GM23338 (cell line): ENCODE results near the gene MINDY4.

Experiments
- EZH2 ChIP-seq: fragments of 200-600 bp; sonication (generic); IDR thresholded peaks from one replicate; pipeline ENCODE4 v1.8.0; 2017; ENCODE audit warnings: antibody characterized with exemption, mild to moderate bottlenecking, low read depth; ENCODE audit not compliant: unreplicated experiment
- POLR2AphosphoS5 ChIP-seq: IDR thresholded peaks from 2 replicates; pipeline ENCODE4 v1.6.1; 2016; ENCODE audit warnings: antibody characterized with exemption, low read depth
- TF ChIP-seq, protein P1 (sequence below), 2 experiments: fragments of 200-600 bp in 1 of 2; sonication (generic) in 1 of 2; conservative IDR thresholded peaks; 2 replicates each; pipeline versions ENCODE4 v1.5.1 to v1.6.1; 2016 to 2017; ENCODE audit warnings: antibody characterized with exemption in 2 of 2, low read depth in 2 of 2, mild to moderate bottlenecking in 2 of 2, moderate library complexity in 1 of 2
- TF ChIP-seq, protein P2 (sequence below): IDR thresholded peaks from one replicate; pipeline ENCODE4 v1.6.1; 2018; ENCODE audit warnings: antibody characterized with exemption; ENCODE audit not compliant: unreplicated experiment

DNA sequence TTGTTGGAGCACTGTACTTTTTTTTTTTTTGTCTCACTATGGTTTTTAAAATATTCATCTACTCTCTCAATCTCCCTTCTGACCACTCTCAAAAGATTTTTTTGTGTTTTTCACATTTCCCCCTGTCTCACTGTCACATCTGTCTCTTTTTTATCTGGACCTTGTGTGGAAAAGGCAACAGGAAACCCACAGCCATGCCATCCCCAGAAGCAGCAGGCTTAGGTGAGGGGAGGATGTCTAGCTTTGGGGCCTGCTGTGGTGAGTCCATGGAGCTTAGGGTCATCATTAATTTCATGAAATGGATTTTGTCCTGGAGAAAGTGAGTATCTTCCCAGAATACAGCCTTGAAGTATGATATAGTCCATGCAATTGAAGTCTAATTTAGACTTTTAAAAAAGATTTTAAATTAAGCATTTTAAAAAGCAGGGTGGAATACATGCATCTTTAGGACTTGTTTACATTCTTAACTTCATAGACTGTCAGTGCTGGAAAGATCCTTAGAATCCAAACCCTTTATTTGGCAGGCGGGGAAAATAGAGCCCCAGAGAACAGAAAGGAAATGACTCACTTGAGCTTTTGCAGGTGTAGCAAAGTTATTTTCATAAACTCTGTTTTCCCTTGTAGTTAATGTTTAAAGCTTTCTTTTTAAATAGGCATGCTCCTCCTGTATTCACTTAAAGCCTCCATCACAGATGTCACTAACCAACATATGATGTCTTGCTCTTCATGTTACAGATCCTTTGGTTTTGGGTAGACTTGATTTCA lies 25.1 kb downstream of the MINDY4 start:
- no peak for TF ChIP-seq POLR2AphosphoS5
- TF ChIP-seq EZH2 = no peak
- TF ChIP-seq, protein P1, sequence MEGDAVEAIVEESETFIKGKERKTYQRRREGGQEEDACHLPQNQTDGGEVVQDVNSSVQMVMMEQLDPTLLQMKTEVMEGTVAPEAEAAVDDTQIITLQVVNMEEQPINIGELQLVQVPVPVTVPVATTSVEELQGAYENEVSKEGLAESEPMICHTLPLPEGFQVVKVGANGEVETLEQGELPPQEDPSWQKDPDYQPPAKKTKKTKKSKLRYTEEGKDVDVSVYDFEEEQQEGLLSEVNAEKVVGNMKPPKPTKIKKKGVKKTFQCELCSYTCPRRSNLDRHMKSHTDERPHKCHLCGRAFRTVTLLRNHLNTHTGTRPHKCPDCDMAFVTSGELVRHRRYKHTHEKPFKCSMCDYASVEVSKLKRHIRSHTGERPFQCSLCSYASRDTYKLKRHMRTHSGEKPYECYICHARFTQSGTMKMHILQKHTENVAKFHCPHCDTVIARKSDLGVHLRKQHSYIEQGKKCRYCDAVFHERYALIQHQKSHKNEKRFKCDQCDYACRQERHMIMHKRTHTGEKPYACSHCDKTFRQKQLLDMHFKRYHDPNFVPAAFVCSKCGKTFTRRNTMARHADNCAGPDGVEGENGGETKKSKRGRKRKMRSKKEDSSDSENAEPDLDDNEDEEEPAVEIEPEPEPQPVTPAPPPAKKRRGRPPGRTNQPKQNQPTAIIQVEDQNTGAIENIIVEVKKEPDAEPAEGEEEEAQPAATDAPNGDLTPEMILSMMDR (conservative IDR thresholded peaks at IDR 0.05; ENCODE audit: low read depth in 2 of 2) = no peak
- TF ChIP-seq, protein P2, sequence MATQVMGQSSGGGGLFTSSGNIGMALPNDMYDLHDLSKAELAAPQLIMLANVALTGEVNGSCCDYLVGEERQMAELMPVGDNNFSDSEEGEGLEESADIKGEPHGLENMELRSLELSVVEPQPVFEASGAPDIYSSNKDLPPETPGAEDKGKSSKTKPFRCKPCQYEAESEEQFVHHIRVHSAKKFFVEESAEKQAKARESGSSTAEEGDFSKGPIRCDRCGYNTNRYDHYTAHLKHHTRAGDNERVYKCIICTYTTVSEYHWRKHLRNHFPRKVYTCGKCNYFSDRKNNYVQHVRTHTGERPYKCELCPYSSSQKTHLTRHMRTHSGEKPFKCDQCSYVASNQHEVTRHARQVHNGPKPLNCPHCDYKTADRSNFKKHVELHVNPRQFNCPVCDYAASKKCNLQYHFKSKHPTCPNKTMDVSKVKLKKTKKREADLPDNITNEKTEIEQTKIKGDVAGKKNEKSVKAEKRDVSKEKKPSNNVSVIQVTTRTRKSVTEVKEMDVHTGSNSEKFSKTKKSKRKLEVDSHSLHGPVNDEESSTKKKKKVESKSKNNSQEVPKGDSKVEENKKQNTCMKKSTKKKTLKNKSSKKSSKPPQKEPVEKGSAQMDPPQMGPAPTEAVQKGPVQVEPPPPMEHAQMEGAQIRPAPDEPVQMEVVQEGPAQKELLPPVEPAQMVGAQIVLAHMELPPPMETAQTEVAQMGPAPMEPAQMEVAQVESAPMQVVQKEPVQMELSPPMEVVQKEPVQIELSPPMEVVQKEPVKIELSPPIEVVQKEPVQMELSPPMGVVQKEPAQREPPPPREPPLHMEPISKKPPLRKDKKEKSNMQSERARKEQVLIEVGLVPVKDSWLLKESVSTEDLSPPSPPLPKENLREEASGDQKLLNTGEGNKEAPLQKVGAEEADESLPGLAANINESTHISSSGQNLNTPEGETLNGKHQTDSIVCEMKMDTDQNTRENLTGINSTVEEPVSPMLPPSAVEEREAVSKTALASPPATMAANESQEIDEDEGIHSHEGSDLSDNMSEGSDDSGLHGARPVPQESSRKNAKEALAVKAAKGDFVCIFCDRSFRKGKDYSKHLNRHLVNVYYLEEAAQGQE = no peak
